ENCODE data around the gene SLC4A8. TPM values are rescaled to one million over a fixed set of nuclear protein-coding genes. Genes with fewer than 3 reads are reported as not detected.
A peak's percentile ranks its signal among the peaks of the same experiment; 100 is the strongest.

Gene SLC4A8
- polyA plus RNA-seq, 2 of the 4 experiments (the other 2 are of a cell fraction): 1.1 to 2.3 TPM

- ChIA-PET CTCF (interaction anchor here (0.9 to 11.1 kb wide), 25 partner anchors 8 to 654 kb away, joined by 3 to 245 read pairs (median 4); a partner anchor contains a TSS), POLR2A (interaction anchor here (1.5 kb wide), 1 partner anchor 397 kb away, joined by 4 read pairs; no protein-coding TSS in a partner anchor)
- FAIRE-seq: no peak
- no peak for TF ChIP-seq RFX5 (IDR thresholded peaks at IDR 0.05)
- TF ChIP-seq POLR2A (IDR thresholded peaks at IDR 0.05; ENCODE audit: low read length): no peak
- no peak for TF ChIP-seq HEYL (CRISPR knock-in tag; IDR thresholded peaks at IDR 0.05)
- TF ChIP-seq HMGXB4 (CRISPR knock-in tag; IDR thresholded peaks at IDR 0.05; ENCODE audit: borderline replicate concordance): no peak
- no peak for TF ChIP-seq MAZ (IDR thresholded peaks at IDR 0.05; ENCODE audit: borderline replicate concordance, low read depth, low read length)
- TF ChIP-seq EHMT2 (IDR thresholded peaks at IDR 0.05; ENCODE audit: low read depth): no peak
- TF ChIP-seq CBX8 (IDR thresholded peaks at IDR 0.05): no peak
- TF ChIP-seq JUNB (IDR thresholded peaks at IDR 0.05): no peak
- 28% methylated on average over 11 of the region's 11 CpGs for WGBS (ENCODE audit: missing lambda C conversion rate)
- Histone ChIP-seq H3K4me2 (no peak overlapping the region), H3K4me1 (peaks cover 4% of the 10 kb centered on the region), H3K27ac (no peak overlapping the region), H3K9me3 (no peaks in the 10 kb centered on the region), H3K4me3 (no peak overlapping the region)
- peak; percentile 21 to 25 for DNase-seq (ENCODE audit: low read depth in 1 of 2, low spot score in 1 of 2)
- ATAC-seq: peak in 1 of 2 experiments; percentile 37; a peak in 2 of 6 replicates
These were observed 5.0 kb upstream of the SLC4A8 start for GRCh38 chr12:51419425-51420193.

- Histone ChIP-seq H3K27ac (no peak overlapping the region), H3K9me3 (no peaks in the 10 kb centered on the region), H3K4me3 (no peak overlapping the region), H3K4me1 (peaks cover 4% of the 10 kb centered on the region), H3K4me2 (no peak overlapping the region)
- DNase-seq (ENCODE audit: low read depth in 1 of 2, low spot score in 1 of 2) (peak; percentile 60 to 76), FAIRE-seq (no peak), ATAC-seq (peak; percentile 62 to 66)
- ChIA-PET CTCF (interaction anchor here (0.6 to 11.1 kb wide), 75 partner anchors 9 to 606 kb away, joined by 3 to 245 read pairs (median 4); partner anchors contain the start of gene ANKRD33), POLR2A (interaction anchor here (2.2 kb wide), 1 partner anchor 402 kb away, joined by 11 read pairs; no protein-coding TSS in a partner anchor)
- 63% methylated on average over 5 of the region's 5 CpGs for WGBS (ENCODE audit: missing lambda C conversion rate)
- TF ChIP-seq HES2 (IDR thresholded peaks at IDR 0.05) (no peak), CEBPB (IDR thresholded peaks at IDR 0.05) (0 out of 4 replicates have a peak, but pooled peaks of 1 of the 2 experiments have one; percentile 7), GATA3 (IDR thresholded peaks at IDR 0.05; ENCODE audit: borderline replicate concordance) (no peak), HMGXB4 (CRISPR knock-in tag; IDR thresholded peaks at IDR 0.05; ENCODE audit: borderline replicate concordance) (no peak), TP53 (CRISPR knock-in tag; IDR thresholded peaks at IDR 0.05) (no peak), MAZ (IDR thresholded peaks at IDR 0.05; ENCODE audit: borderline replicate concordance, low read depth, low read length) (no peak), MAFK (IDR thresholded peaks at IDR 0.05; ENCODE audit: partially characterized antibody) (no peak), TFCP2L1 (CRISPR knock-in tag; IDR thresholded peaks at IDR 0.05) (no peak), NPAS2 (CRISPR knock-in tag; IDR thresholded peaks at IDR 0.05; ENCODE audit: borderline replicate concordance) (no peak), BHLHE40 (IDR thresholded peaks at IDR 0.05; ENCODE audit: low read depth, low read length) (no peak), FOXS1 (CRISPR knock-in tag; IDR thresholded peaks at IDR 0.05) (no peak), SMC3 (IDR thresholded peaks at IDR 0.05) (peak; percentile 84), EP300 (IDR thresholded peaks at IDR 0.05) (no peak), ELK1 (IDR thresholded peaks at IDR 0.05; ENCODE audit: low read depth, low read length) (no peak), HOXB5 (CRISPR knock-in tag; IDR thresholded peaks at IDR 0.05) (no peak), SREBF2 (IDR thresholded peaks at IDR 0.05) (no peak), RFX5 (IDR thresholded peaks at IDR 0.05) (no peak), CTCF (IDR thresholded peaks at IDR 0.05) (peak; percentile 88), PHF8 (IDR thresholded peaks at IDR 0.05; ENCODE audit: borderline replicate concordance, low read depth) (no peak), RNF2 (IDR thresholded peaks at IDR 0.05; ENCODE audit: borderline replicate concordance, low read depth) (no peak), ATOH8 (CRISPR knock-in tag; IDR thresholded peaks at IDR 0.05; ENCODE audit: low read depth) (no peak)
These were observed 3.3 kb upstream of the SLC4A8 start for GRCh38 chr12:51421266-51421884.
